GM12878 (cell line): Measurements from ENCODE around the gene IMMP2L. TPM values are rescaled to one million over a fixed set of nuclear protein-coding genes. Genes with fewer than 3 reads are reported as not detected.

Source experiments
- ATAC-seq: fragments of 200-7000 bp; cut with Tn5 transposase; 3 replicates; pipeline ENCODE4 v1.9.1; 2020; ENCODE audit warnings: mild to moderate bottlenecking, moderate library complexity
- BruUV-seq: library from RNA; stranded (reverse); fragments of 400-500 nt; replicated peaks from 2 replicates; lab custom pipeline; 2021; lab: Mats Ljungman, UMichigan
- CTCF ChIA-PET: fragments of 300-600 bp; sonication (Branson Sonifier 250); formaldehyde crosslinking; extraction: SDS; loops from one replicate; lab custom pipeline; 2021; ENCODE audit warnings: inconsistent platforms; lab: Yijun Ruan, JAX
- POLR2A ChIA-PET: fragments of 350-600 bp; formaldehyde crosslinking; extraction: SDS; loops from one replicate; lab custom pipeline; 2021; ENCODE audit warnings: inconsistent platforms; lab: Charles Lee
- RAD21 ChIA-PET: fragments of 300-600 bp; sonication (Branson Sonifier 250); formaldehyde crosslinking; loops from one replicate; lab custom pipeline; 2023; ENCODE audit warnings: antibody characterized with exemption; ENCODE audit not compliant: unreplicated experiment; lab: Charles Lee
- SMC1A ChIA-PET: fragments of 300-600 bp; sonication (Branson Sonifier 250); formaldehyde crosslinking; loops from one replicate; lab custom pipeline; 2023; ENCODE audit not compliant: unreplicated experiment, uncharacterized antibody; lab: Charles Lee
- DNase-seq: peaks from one replicate; pipeline ENCODE4 v3.0.0-alpha.2; 2011; ENCODE audit warnings: low read depth, low spot score
- FAIRE-seq: peaks from 3 replicates; lab custom pipeline; 2011; peaks lifted over from hg19 to GRCh38; lab: Jason Lieb, UNC
- H2AFZ ChIP-seq: 2 replicates; pipeline ENCODE4 v1.6.0; 2011; ENCODE audit warnings: low read depth, low read length, control low read depth; ENCODE audit not compliant: control insufficient read depth
- H3K27ac ChIP-seq: 2 replicates; pipeline ENCODE4 v1.5.1; 2011; ENCODE audit warnings: control low read depth; ENCODE audit not compliant: control insufficient read depth, insufficient read depth
- H3K27me3 ChIP-seq, 2 experiments: replicated peaks in 1 of 2; 2 replicates each; pipeline versions ENCODE4 v1.6.0 to v1.6.1; 2011; ENCODE audit warnings: low read length in 1 of 2; ENCODE audit not compliant: control insufficient read depth in 2 of 2, insufficient read depth in 2 of 2
- H3K36me3 ChIP-seq, 2 experiments: 2 replicates each; pipeline ENCODE4 v1.5.1; 2011; ENCODE audit warnings: low read length in 1 of 2; ENCODE audit not compliant: control insufficient read depth in 2 of 2, insufficient read depth in 2 of 2
- H3K4me1 ChIP-seq: 2 replicates; pipeline ENCODE4 v1.6.1; 2011; ENCODE audit warnings: mild to moderate bottlenecking, low read length, moderate library complexity, mixed read lengths; ENCODE audit not compliant: control insufficient read depth, insufficient read depth
- H3K4me2 ChIP-seq: 2 replicates; pipeline ENCODE4 v1.6.0; 2011; ENCODE audit warnings: control low read depth; ENCODE audit not compliant: control insufficient read depth, insufficient read depth
- H3K4me3 ChIP-seq: fragments of 200-600 bp; sonication (generic); 2 replicates; pipeline ENCODE4 v1.5.1; 2016
- H3K79me2 ChIP-seq: 2 replicates; pipeline ENCODE4 v1.6.0; 2011; ENCODE audit warnings: low read length; ENCODE audit not compliant: control insufficient read depth, insufficient read depth
- H3K9ac ChIP-seq: 2 replicates; pipeline ENCODE4 v1.8.0; 2011; ENCODE audit warnings: low read length, control low read depth, mixed read lengths; ENCODE audit not compliant: control insufficient read depth, insufficient read depth
- H3K9me3 ChIP-seq: replicated peaks from 3 replicates; pipeline ENCODE4 v1.5.1; 2011; ENCODE audit warnings: mild to moderate bottlenecking, low read length; ENCODE audit not compliant: control insufficient read depth, insufficient read depth
- H4K20me1 ChIP-seq: 2 replicates; pipeline ENCODE4 v1.6.0; 2011; ENCODE audit not compliant: control insufficient read depth, insufficient read depth
- ASH2L ChIP-seq: fragments of 300-600, 200-600 bp; sonication (generic); IDR thresholded peaks from 2 replicates; pipeline ENCODE4 v1.6.1; 2017; ENCODE audit warnings: low read depth, mild to moderate bottlenecking, borderline replicate concordance
- BCL3 ChIP-seq: IDR thresholded peaks from 2 replicates; pipeline ENCODE4 v1.6.1; 2011; ENCODE audit warnings: borderline replicate concordance, low read depth, mild to moderate bottlenecking, moderate library complexity, low read length; ENCODE audit not compliant: insufficient read depth, poor library complexity, severe bottlenecking
- CBFB ChIP-seq: IDR thresholded peaks from 2 replicates; pipeline ENCODE4 v1.6.1; 2016; ENCODE audit warnings: antibody characterized with exemption, low read depth
- CBX3 ChIP-seq: fragments of 200-600 bp; sonication (generic); IDR thresholded peaks from 2 replicates; pipeline ENCODE4 v1.6.1; 2016; ENCODE audit warnings: low read depth, borderline replicate concordance
- EP300 ChIP-seq, 2 experiments: fragments of 150-350 bp in 1 of 2; IDR thresholded peaks; 2 replicates each; pipeline ENCODE4 v1.6.1; 2011 to 2012; ENCODE audit warnings: low read depth in 2 of 2, low read length in 2 of 2, borderline replicate concordance in 1 of 2, improper control_type of control experiment in 1 of 2, inconsistent platforms in 1 of 2; ENCODE audit not compliant: control insufficient read depth in 1 of 2
- GATAD2B ChIP-seq: fragments of 450-650 bp; conservative IDR thresholded peaks from 2 replicates; pipeline ENCODE4 v1.6.1; 2017; ENCODE audit warnings: low read depth, mild to moderate bottlenecking, moderate library complexity
- MLLT1 ChIP-seq: fragments of 450-650 bp; IDR thresholded peaks from 2 replicates; pipeline ENCODE4 v1.6.1; 2016; ENCODE audit warnings: mild to moderate bottlenecking
- NFYB ChIP-seq: IDR thresholded peaks from 2 replicates; pipeline ENCODE4 v1.6.1; 2011; ENCODE audit warnings: low read depth, mild to moderate bottlenecking, low read length, improper control_type of control experiment, moderate library complexity; ENCODE audit not compliant: insufficient read depth
- RUNX3 ChIP-seq: IDR thresholded peaks from 2 replicates; pipeline ENCODE4 v1.6.1; 2012; ENCODE audit warnings: low read length, inconsistent platforms
- SKIL ChIP-seq: fragments of 450-650 bp; IDR thresholded peaks from 2 replicates; pipeline ENCODE4 v1.6.1; 2017; ENCODE audit warnings: mild to moderate bottlenecking, low read depth, inconsistent platforms; ENCODE audit not compliant: poor library complexity, severe bottlenecking
- SMC3 ChIP-seq: IDR thresholded peaks from 2 replicates; pipeline ENCODE4 v1.6.1; 2011; ENCODE audit warnings: low read length, improper control_type of control experiment, borderline replicate concordance
- ZNF217 ChIP-seq: fragments of 450-650 bp; IDR thresholded peaks from 2 replicates; pipeline ENCODE4 v1.6.1; 2017; ENCODE audit warnings: antibody characterized with exemption, mild to moderate bottlenecking
- ZNF622 ChIP-seq: fragments of 450-650 bp; IDR thresholded peaks from 2 replicates; pipeline ENCODE4 v1.6.1; 2017; ENCODE audit warnings: mild to moderate bottlenecking, inconsistent platforms
- ZNF687 ChIP-seq: fragments of 450-650 bp; IDR thresholded peaks from 2 replicates; pipeline ENCODE4 v1.6.1; 2017; ENCODE audit warnings: mild to moderate bottlenecking, moderate library complexity
- WGBS: methylation state at CpG from one replicate; pipeline ENCODE4 v1.1.6; 2016; ENCODE audit warnings: low lambda C conversion rate; ENCODE audit not compliant: insufficient replicate concordance, insufficient coverage; ENCODE audit errors: missing lambda C conversion rate; 5-methylcytosine and 5-hydroxymethylcytosine counted together
- in situ Hi-C: fragments of 300-500 bp; cut with MboI; formaldehyde crosslinking; loops from 9 replicates; pipeline ENCODE4 v1.14.3; 2018; ENCODE audit warnings: mixed read lengths
- intact Hi-C: fragments of 100-400 bp; cut with micrococcal nuclease; formaldehyde crosslinking; loops from one replicate; pipeline ENCODE4 v1.14.2; 2022; ENCODE audit not compliant: unreplicated experiment
- polyA plus RNA-seq, 11 experiments: library from polyadenylated mRNA; depleted of rRNA in 4 of 11; unstranded in 6 of 11; stranded (reverse) in 5 of 11; fragments of >200 nt; fragmentation: Nextera tagmentation in 4 of 11; fragmentation: Illumina TruSeq in 1 of 11; extraction: Ambion mirVana in 4 of 11; extraction: Trizol in 1 of 11; gene quantifications; 1 replicate in 1 of 11; 2 replicates in 10 of 11; pipeline versions ENCODE4 v1.2.1 to v1.2.3, GENCODE V29; 2011 to 2016; ENCODE audit warnings: inconsistent platforms in 2 of 11, missing spikeins in 2 of 11, low read depth in 1 of 11
- total RNA-seq, 4 experiments: library from RNA; depleted of rRNA in 3 of 4; stranded (reverse); fragments of >200 nt in 3 of 4; fragmentation: Illumina TruSeq in 1 of 4; extraction: Trizol in 1 of 4; gene quantifications; 2 replicates each; pipeline versions ENCODE4 v1.2.1 to v1.2.3, GENCODE V29; 2013 to 2021

Gene IMMP2L
- total and polyA plus RNA-seq, 10 of the 15 experiments (the other 5 are each of a cell fraction or from before 2014, with no cell fraction given): 12.6 to 46.3 (median 19.6) TPM

GRCh38 chr7:111400088-111400487, 162.2 kb downstream of the IMMP2L start:
- TF ChIP-seq MLLT1 (no peak), ZNF687 (no peak), ZNF217 (no peak), CBFB (no peak), GATAD2B (no peak), ASH2L (no peak), RUNX3 (no peak), BCL3 (no peak), ZNF622 (no peak), NFYB (no peak), SMC3 (no peak), CBX3 (no peak), EP300 (IDR thresholded peaks at IDR 0.05; ENCODE audit: borderline replicate concordance in 1 of 2, control insufficient read depth in 1 of 2, low read depth in 2 of 2, low read length in 2 of 2) (no peak), SKIL (no peak)
- no peak overlapping the region for H3K27ac ChIP-seq
- DNase-seq: no peak
- H3K79me2 ChIP-seq: no peaks in the 10 kb centered on the region
- no peak overlapping the region for H3K4me2 ChIP-seq
- 62% methylated on average over 2 of the region's 2 CpGs for WGBS
- no peak for ATAC-seq
- SMC1A ChIA-PET: interaction anchor here (1.4 kb wide), 1 partner anchor 19 kb away, joined by 4 read pairs; no protein-coding TSS in a partner anchor
- no peak overlapping the region for H3K4me3 ChIP-seq
- no peaks in the 10 kb centered on the region for H3K36me3 ChIP-seq
- no peak overlapping the region for H2AFZ ChIP-seq
- CTCF ChIA-PET: no interaction called here
- no peaks in the 10 kb centered on the region for H3K4me1 ChIP-seq
- no peaks in the 10 kb centered on the region for H4K20me1 ChIP-seq
- H3K9ac ChIP-seq: no peak overlapping the region
- POLR2A ChIA-PET: no interaction called here
- in situ Hi-C loops (no loop called here), intact Hi-C loops (no loop called here)
- H3K9me3 ChIP-seq: no peaks in the 10 kb centered on the region
- H3K27me3 ChIP-seq: no peaks in the 10 kb centered on the region
- RAD21 ChIA-PET: no interaction called here
- BruUV-seq: no TSS peak
- no peak for FAIRE-seq
